GM12878 (cell line): ENCODE data around the gene PACS1. TPM values are rescaled to one million over a fixed set of nuclear protein-coding genes. Genes with fewer than 3 reads are reported as not detected.

Experiments used
- ATAC-seq: fragments of 200-7000 bp; cut with Tn5 transposase; 3 replicates; pipeline ENCODE4 v1.9.1; 2020; ENCODE audit warnings: mild to moderate bottlenecking, moderate library complexity
- BruUV-seq: library from RNA; stranded (reverse); fragments of 400-500 nt; replicated peaks from 2 replicates; lab custom pipeline; 2021; lab: Mats Ljungman, UMichigan
- CTCF ChIA-PET: fragments of 300-600 bp; sonication (Branson Sonifier 250); formaldehyde crosslinking; extraction: SDS; loops from one replicate; lab custom pipeline; 2021; ENCODE audit warnings: inconsistent platforms; lab: Yijun Ruan, JAX
- POLR2A ChIA-PET: fragments of 350-600 bp; formaldehyde crosslinking; extraction: SDS; loops from one replicate; lab custom pipeline; 2021; ENCODE audit warnings: inconsistent platforms; lab: Charles Lee
- RAD21 ChIA-PET: fragments of 300-600 bp; sonication (Branson Sonifier 250); formaldehyde crosslinking; loops from one replicate; lab custom pipeline; 2023; ENCODE audit warnings: antibody characterized with exemption; ENCODE audit not compliant: unreplicated experiment; lab: Charles Lee
- SMC1A ChIA-PET: fragments of 300-600 bp; sonication (Branson Sonifier 250); formaldehyde crosslinking; loops from one replicate; lab custom pipeline; 2023; ENCODE audit not compliant: unreplicated experiment, uncharacterized antibody; lab: Charles Lee
- DNase-seq: peaks from one replicate; pipeline ENCODE4 v3.0.0-alpha.2; 2011; ENCODE audit warnings: low read depth, low spot score
- FAIRE-seq: peaks from 3 replicates; lab custom pipeline; 2011; peaks lifted over from hg19 to GRCh38; lab: Jason Lieb, UNC
- H2AFZ ChIP-seq: 2 replicates; pipeline ENCODE4 v1.6.0; 2011; ENCODE audit warnings: low read depth, low read length, control low read depth; ENCODE audit not compliant: control insufficient read depth
- H3K27ac ChIP-seq: 2 replicates; pipeline ENCODE4 v1.5.1; 2011; ENCODE audit warnings: control low read depth; ENCODE audit not compliant: control insufficient read depth, insufficient read depth
- H3K27me3 ChIP-seq, 2 experiments: replicated peaks in 1 of 2; 2 replicates each; pipeline versions ENCODE4 v1.6.0 to v1.6.1; 2011; ENCODE audit warnings: low read length in 1 of 2; ENCODE audit not compliant: control insufficient read depth in 2 of 2, insufficient read depth in 2 of 2
- H3K36me3 ChIP-seq, 2 experiments: 2 replicates each; pipeline ENCODE4 v1.5.1; 2011; ENCODE audit warnings: low read length in 1 of 2; ENCODE audit not compliant: control insufficient read depth in 2 of 2, insufficient read depth in 2 of 2
- H3K4me1 ChIP-seq: 2 replicates; pipeline ENCODE4 v1.6.1; 2011; ENCODE audit warnings: mild to moderate bottlenecking, low read length, moderate library complexity, mixed read lengths; ENCODE audit not compliant: control insufficient read depth, insufficient read depth
- H3K4me2 ChIP-seq: 2 replicates; pipeline ENCODE4 v1.6.0; 2011; ENCODE audit warnings: control low read depth; ENCODE audit not compliant: control insufficient read depth, insufficient read depth
- H3K4me3 ChIP-seq: fragments of 200-600 bp; sonication (generic); 2 replicates; pipeline ENCODE4 v1.5.1; 2016
- H3K79me2 ChIP-seq: 2 replicates; pipeline ENCODE4 v1.6.0; 2011; ENCODE audit warnings: low read length; ENCODE audit not compliant: control insufficient read depth, insufficient read depth
- H3K9ac ChIP-seq: 2 replicates; pipeline ENCODE4 v1.8.0; 2011; ENCODE audit warnings: low read length, control low read depth, mixed read lengths; ENCODE audit not compliant: control insufficient read depth, insufficient read depth
- H3K9me3 ChIP-seq: replicated peaks from 3 replicates; pipeline ENCODE4 v1.5.1; 2011; ENCODE audit warnings: mild to moderate bottlenecking, low read length; ENCODE audit not compliant: control insufficient read depth, insufficient read depth
- H4K20me1 ChIP-seq: 2 replicates; pipeline ENCODE4 v1.6.0; 2011; ENCODE audit not compliant: control insufficient read depth, insufficient read depth
- BCL11A ChIP-seq: IDR thresholded peaks from 2 replicates; pipeline ENCODE4 v1.6.1; 2011; ENCODE audit warnings: low read depth, low read length
- EED ChIP-seq: sonication (generic); IDR thresholded peaks from 2 replicates; pipeline ENCODE4 v1.6.1; 2016; ENCODE audit warnings: antibody characterized with exemption, low read depth
- HDGF ChIP-seq: fragments of 450-650 bp; IDR thresholded peaks from 2 replicates; pipeline ENCODE4 v1.6.1; 2016; ENCODE audit warnings: antibody characterized with exemption
- MXI1 ChIP-seq: fragments of 150-350 bp; IDR thresholded peaks from 2 replicates; pipeline ENCODE4 v1.6.1; 2011; ENCODE audit warnings: low read depth, mild to moderate bottlenecking, inconsistent platforms, low read length, improper control_type of control experiment
- NKRF ChIP-seq: fragments of 450-650 bp; conservative IDR thresholded peaks from 2 replicates; pipeline ENCODE4 v1.6.1; 2017; ENCODE audit warnings: mild to moderate bottlenecking, moderate library complexity
- RAD21 ChIP-seq: IDR thresholded peaks from 2 replicates; pipeline ENCODE4 v1.6.1; 2011; ENCODE audit warnings: mild to moderate bottlenecking, low read depth, low read length, moderate library complexity; ENCODE audit not compliant: insufficient read depth
- REST ChIP-seq: IDR thresholded peaks from 2 replicates; pipeline ENCODE4 v1.6.1; 2012; ENCODE audit warnings: mild to moderate bottlenecking, low read depth, low read length
- SIN3A ChIP-seq: IDR thresholded peaks from 2 replicates; pipeline ENCODE4 v1.6.1; 2012; ENCODE audit warnings: low read depth, low read length, improper control_type of control experiment
- SP1 ChIP-seq: IDR thresholded peaks from one replicate; pipeline ENCODE4 v1.6.1; 2011; ENCODE audit warnings: low read depth, low read length
- SPI1 ChIP-seq: IDR thresholded peaks from 2 replicates; pipeline ENCODE4 v1.6.1; 2011; ENCODE audit warnings: low read depth, mild to moderate bottlenecking, low read length, moderate library complexity, borderline replicate concordance; ENCODE audit not compliant: insufficient read depth
- SREBF1 ChIP-seq: IDR thresholded peaks from 2 replicates; pipeline ENCODE4 v1.6.1; 2012; ENCODE audit warnings: mild to moderate bottlenecking, low read length
- SRF ChIP-seq, 2 experiments: IDR thresholded peaks; 2 replicates each; pipeline ENCODE4 v1.6.1; 2011; ENCODE audit warnings: low read depth in 2 of 2, low read length in 2 of 2, mild to moderate bottlenecking in 1 of 2, moderate library complexity in 1 of 2
- USF2 ChIP-seq: IDR thresholded peaks from 2 replicates; pipeline ENCODE4 v1.6.1; 2011; ENCODE audit warnings: low read depth, low read length, improper control_type of control experiment, borderline replicate concordance
- WRNIP1 ChIP-seq: IDR thresholded peaks from 2 replicates; pipeline ENCODE4 v1.6.1; 2011; ENCODE audit warnings: low read depth, low read length, improper control_type of control experiment, borderline replicate concordance
- ZBED1 ChIP-seq: IDR thresholded peaks from 2 replicates; pipeline ENCODE4 v1.6.1; 2016; ENCODE audit warnings: borderline replicate concordance
- ZSCAN29 ChIP-seq: fragments of 450-650 bp; IDR thresholded peaks from 2 replicates; pipeline ENCODE4 v1.6.1; 2017; ENCODE audit warnings: mild to moderate bottlenecking, moderate library complexity
- ZZZ3 ChIP-seq: IDR thresholded peaks from 2 replicates; pipeline ENCODE4 v1.6.1; 2011; ENCODE audit warnings: low read depth; ENCODE audit not compliant: control insufficient read depth, insufficient read length
- WGBS: methylation state at CpG from one replicate; pipeline ENCODE4 v1.1.6; 2016; ENCODE audit warnings: low lambda C conversion rate; ENCODE audit not compliant: insufficient replicate concordance, insufficient coverage; ENCODE audit errors: missing lambda C conversion rate; 5-methylcytosine and 5-hydroxymethylcytosine counted together
- in situ Hi-C: fragments of 300-500 bp; cut with MboI; formaldehyde crosslinking; loops from 9 replicates; pipeline ENCODE4 v1.14.3; 2018; ENCODE audit warnings: mixed read lengths
- intact Hi-C: fragments of 100-400 bp; cut with micrococcal nuclease; formaldehyde crosslinking; loops from one replicate; pipeline ENCODE4 v1.14.2; 2022; ENCODE audit not compliant: unreplicated experiment
- polyA plus RNA-seq, 11 experiments: library from polyadenylated mRNA; depleted of rRNA in 4 of 11; unstranded in 6 of 11; stranded (reverse) in 5 of 11; fragments of >200 nt; fragmentation: Nextera tagmentation in 4 of 11; fragmentation: Illumina TruSeq in 1 of 11; extraction: Ambion mirVana in 4 of 11; extraction: Trizol in 1 of 11; gene quantifications; 1 replicate in 1 of 11; 2 replicates in 10 of 11; pipeline versions ENCODE4 v1.2.1 to v1.2.3, GENCODE V29; 2011 to 2016; ENCODE audit warnings: inconsistent platforms in 2 of 11, missing spikeins in 2 of 11, low read depth in 1 of 11
- total RNA-seq, 4 experiments: library from RNA; depleted of rRNA in 3 of 4; stranded (reverse); fragments of >200 nt in 3 of 4; fragmentation: Illumina TruSeq in 1 of 4; extraction: Trizol in 1 of 4; gene quantifications; 2 replicates each; pipeline versions ENCODE4 v1.2.1 to v1.2.3, GENCODE V29; 2013 to 2021

Gene PACS1
- total and polyA plus RNA-seq, 10 of the 15 experiments (the other 5 are each of a cell fraction or from before 2014, with no cell fraction given): 1.1 to 74.3 (median 17.9) TPM

GRCh38 chr11:66268244-66268951 lies 198.3 kb downstream of the PACS1 start, which contains the start of gene RAB1B:
Gene RAB1B, plus strand, starts transcription at chr11:66268639. Its CDS starts 41 bp downstream, at chr11:66268680.
- BruUV-seq: no TSS peak
- ChIA-PET CTCF (interaction anchor here (0.6 to 1.6 kb wide), 9 partner anchors 9 to 224 kb away, joined by 3 to 5 read pairs (median 4); partner anchors contain the start of gene YIF1A), RAD21 (interaction anchor here (0.7 to 2.2 kb wide), 5 partner anchors 13 to 46 kb away, joined by 3 to 9 read pairs (median 4); partner anchors contain the start of gene YIF1A), SMC1A (interaction anchor here (0.7 to 2.4 kb wide), 9 partner anchors 9 to 246 kb away, joined by 3 to 10 read pairs (median 3); partner anchors contain the start of genes CNIH2 and SF3B2), POLR2A (interaction anchor here (0.5 to 2.6 kb wide), 15 partner anchors 13 to 1771 kb away, joined by 3 to 26 read pairs (median 4); partner anchors contain the start of genes CD248, SF3B2 and YIF1A)
- intact Hi-C loops (loop anchor here (2.0 kb wide), 1 partner anchor 14 kb away; no protein-coding TSS in a partner anchor), in situ Hi-C loops (no loop called here)
- Histone ChIP-seq H3K4me3 (peak within 1 kb of the TSS; percentile 96), H3K36me3 (peaks cover 14 to 28% of the 10 kb centered on the region in 2 experiments), H3K9me3 (no peaks in the 10 kb centered on the region), H3K79me2 (peaks cover 27% of the 10 kb centered on the region), H2AFZ (peak within 1 kb of the TSS; percentile 95), H3K4me1 (peaks cover 11% of the 10 kb centered on the region), H3K9ac (peak within 1 kb of the TSS; percentile 97), H4K20me1 (no peaks in the 10 kb centered on the region), H3K27me3 (no peaks in the 10 kb centered on the region), H3K27ac (peak within 1 kb of the TSS; percentile 94), H3K4me2 (peak within 1 kb of the TSS; percentile 99)
- peak; percentile 98 for DNase-seq
- FAIRE-seq: peak; percentile 97
- WGBS: 1% methylated on average over 57 of the region's 64 CpGs
- peak; percentile 89 for ATAC-seq
- TF ChIP-seq SIN3A: peak; percentile 59; the same call in 1 of the 2 replicates
- TF ChIP-seq EED: no peak
- no peak; the same call in 1 of the 2 replicates for TF ChIP-seq NKRF
- no peak for TF ChIP-seq REST
- TF ChIP-seq MXI1: peak; percentile 75
- TF ChIP-seq BCL11A: no peak
- no peak for TF ChIP-seq USF2
- TF ChIP-seq HDGF: peak; percentile 57
- TF ChIP-seq SRF (IDR thresholded peaks at IDR 0.05; ENCODE audit: low read depth in 2 of 2, low read length in 2 of 2): no peak
- peak; percentile 85 for TF ChIP-seq SREBF1
- TF ChIP-seq ZSCAN29: no peak
- no peak for TF ChIP-seq ZBED1
- no peak for TF ChIP-seq ZZZ3
- no peak for TF ChIP-seq RAD21
- TF ChIP-seq SPI1: no peak
- 0 out of 2 replicates have a peak, but pooled peaks have one; percentile 24 for TF ChIP-seq WRNIP1
- peak; percentile 70 for TF ChIP-seq SP1
